HG03095 (cell line): ENCODE measurements around the gene SLC39A9.
"Not testable (repeated sequence)": the region's sequence is repeated elsewhere in the genome, so short reads cannot be mapped to it uniquely, and the experiment has no call there.

Experiments used
- ATAC-seq: cut with Tn5 transposase; IDR thresholded peaks from one replicate; pipeline ENCODE4 v1.9.1; 2021; ENCODE audit warnings: moderate library complexity; ENCODE audit not compliant: unreplicated experiment

Gene SLC39A9

DNA sequence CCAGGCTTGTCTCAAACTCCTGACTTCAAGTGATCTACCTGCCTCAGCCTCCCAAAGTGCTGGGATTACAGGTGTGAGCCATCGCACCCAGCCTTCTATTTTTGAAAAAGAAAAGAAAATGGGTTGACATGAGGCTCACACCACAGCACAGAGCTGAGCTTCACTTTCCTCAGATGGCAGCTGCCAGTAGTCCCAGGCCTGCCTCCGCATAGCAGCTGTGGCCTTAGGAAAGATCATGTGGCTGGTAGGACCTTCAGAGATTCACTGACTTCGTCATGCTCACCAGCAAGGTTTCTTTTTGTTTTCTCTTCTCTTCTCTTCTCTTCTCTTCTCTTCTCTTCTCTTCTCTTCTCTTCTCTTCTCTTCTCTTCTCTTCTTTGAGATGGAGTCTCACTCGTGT is 99.8 kb downstream of the SLC39A9 start:
- ATAC-seq: not testable (repeated sequence)

DNA sequence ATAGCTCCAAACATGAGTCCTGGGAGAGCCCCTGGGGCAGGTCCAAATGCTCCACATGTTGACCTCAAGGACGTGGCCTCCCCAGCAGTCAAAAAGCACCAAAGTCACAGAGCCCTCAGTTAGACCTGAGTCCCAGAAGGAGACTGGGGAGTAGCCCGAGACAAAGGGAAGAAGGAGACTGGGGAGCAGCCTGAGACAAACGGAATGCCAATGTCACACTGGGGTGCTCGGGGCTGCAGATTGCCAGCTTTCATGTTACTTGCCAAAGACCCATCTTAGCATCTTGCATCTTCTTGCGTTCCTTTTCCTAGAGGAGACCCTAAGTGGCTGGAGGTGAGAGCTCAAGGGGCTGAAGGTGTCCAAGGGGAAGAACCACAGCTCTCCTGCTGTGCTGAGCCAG is 100.9 kb downstream of the SLC39A9 start:
- ATAC-seq: no peak

DNA sequence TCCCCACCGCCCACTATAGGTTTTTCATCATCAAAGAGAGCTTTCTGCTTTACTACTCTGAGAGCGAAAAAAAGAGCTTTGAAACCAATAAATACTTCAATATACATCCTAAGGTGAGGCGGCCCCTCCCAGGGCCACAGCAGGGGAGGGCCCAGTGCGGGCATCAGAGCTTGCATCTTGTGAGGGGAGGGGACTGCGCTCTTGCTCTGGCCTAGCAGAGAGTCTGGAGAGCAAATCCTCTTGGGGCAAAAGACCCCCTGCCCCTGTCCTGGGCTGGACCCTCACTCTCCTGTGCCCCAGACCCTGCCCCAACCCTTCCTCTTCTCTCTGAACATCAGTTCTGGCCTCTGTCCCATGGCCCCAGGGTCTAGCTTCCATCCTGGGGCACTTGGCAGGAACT is 101.6 kb downstream of the SLC39A9 start:
- no peak for ATAC-seq

DNA sequence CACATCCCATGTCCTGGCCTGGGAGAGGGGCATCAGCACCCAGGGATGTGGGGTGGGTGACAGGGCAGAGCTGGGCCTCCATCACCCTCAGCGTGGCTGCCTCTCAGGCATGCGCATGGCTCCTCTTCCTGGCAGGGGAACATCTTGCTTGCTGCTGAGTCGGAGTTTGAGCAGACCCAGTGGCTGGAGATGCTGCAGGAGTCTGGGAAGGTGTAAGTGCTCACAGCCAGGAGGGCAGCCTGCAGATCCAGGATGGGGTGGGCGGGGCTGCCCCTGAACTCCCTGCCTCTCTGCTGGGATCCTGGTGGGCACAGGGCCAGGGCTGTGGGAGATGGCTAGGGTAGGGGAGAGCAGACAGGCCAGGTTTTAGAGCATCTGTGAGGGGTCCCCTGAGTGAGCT is 102.2 kb downstream of the SLC39A9 start:
- no peak for ATAC-seq

DNA sequence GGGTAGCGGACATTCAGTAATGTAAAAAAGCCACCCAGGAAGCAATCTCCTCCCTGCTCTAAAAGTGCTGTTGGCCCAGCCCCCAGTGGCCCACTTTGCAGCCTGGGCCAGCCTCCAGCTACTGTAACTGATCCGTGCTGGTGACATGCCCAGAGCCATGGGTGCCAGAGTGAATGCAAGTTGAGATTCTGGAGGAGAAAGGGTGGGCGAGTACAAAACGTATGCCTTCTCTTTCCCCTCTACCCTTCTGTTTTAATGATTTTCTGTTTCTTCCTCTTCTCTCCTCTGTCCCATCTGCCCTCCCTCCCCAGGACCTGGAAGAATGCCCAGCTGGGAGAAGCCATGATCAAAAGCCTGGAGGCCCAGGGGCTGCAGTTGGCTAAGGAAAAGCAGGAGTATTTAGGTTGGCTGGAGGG is 102.9 kb downstream of the SLC39A9 start:
- no peak for ATAC-seq

DNA sequence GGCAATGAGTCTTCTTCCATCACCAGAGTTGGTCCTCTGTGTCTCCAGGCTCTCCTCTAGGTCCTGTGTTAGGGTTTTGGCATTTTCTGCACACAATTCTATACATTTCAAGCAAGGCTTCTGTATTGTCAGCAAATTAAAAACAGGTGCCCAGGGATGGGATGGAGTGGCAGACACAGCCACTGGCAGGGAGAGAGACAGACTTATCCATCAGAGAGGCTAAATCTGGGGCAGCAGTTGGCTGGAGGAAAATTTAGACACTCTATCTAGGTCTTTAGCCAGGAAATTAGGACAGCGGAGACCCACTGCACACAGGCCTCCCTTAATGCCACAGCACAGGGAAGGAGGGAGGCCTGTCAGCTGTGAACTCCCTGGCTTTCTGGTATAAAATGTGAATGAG is 106.3 kb downstream of the SLC39A9 start:
- ATAC-seq: no peak

GRCh38 chr14:69505338-69506240 is 107.1 kb downstream of the SLC39A9 start:
- no peak for ATAC-seq

DNA sequence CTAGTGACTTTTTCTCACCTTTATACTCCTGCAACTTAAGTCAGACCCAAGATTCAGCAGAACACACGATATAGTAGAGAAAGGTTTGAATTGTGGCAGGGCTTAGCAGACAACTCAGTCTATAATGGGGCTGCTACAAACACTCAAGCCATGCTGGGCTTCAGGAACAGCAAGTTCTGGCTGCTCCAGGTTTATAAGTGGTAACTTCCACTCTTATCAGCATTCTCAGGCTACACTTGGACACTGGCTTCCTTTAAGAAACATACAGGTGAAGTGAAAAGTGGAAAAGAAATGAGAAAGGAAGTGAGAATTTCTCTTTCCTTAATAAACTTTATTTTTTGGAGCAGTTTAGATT is 107.7 kb downstream of the SLC39A9 start:
- ATAC-seq: no peak
